HG03039 (cell line): ENCODE measurements around the gene SLC10A6.
"Not testable (repeated sequence)": the region's sequence is repeated elsewhere in the genome, so short reads cannot be mapped to it uniquely, and the experiment has no call there.

ENCODE experiments used
- ATAC-seq: cut with Tn5 transposase; IDR thresholded peaks from one replicate; pipeline ENCODE4 v1.9.1; 2021; ENCODE audit warnings: mild to moderate bottlenecking, moderate library complexity; ENCODE audit not compliant: unreplicated experiment

SLC10A6 gene

GRCh38 chr4:86848732-86849619 is at the start of gene SLC10A6:
TSS of gene SLC10A6 (minus strand) at chr4:86849384. CDS start at chr4:86849115, 269 bp downstream.
- ATAC-seq = no peak

- ATAC-seq = no peak
These were observed 49.4 kb upstream of the SLC10A6 start for GRCh38 chr4:86898562-86898961.

GRCh38 chr4:86896596-86896995 is 47.4 kb upstream of the SLC10A6 start:
- no peak for ATAC-seq

- no peak for ATAC-seq
These were observed 46.7 kb upstream of the SLC10A6 start for GRCh38 chr4:86895692-86896488.

- no peak for ATAC-seq
These were observed 45.3 kb upstream of the SLC10A6 start for GRCh38 chr4:86894455-86894854.

- ATAC-seq = no peak
These were observed 44.0 kb upstream of the SLC10A6 start for GRCh38 chr4:86893136-86893535.

- no peak for ATAC-seq
These were observed 43.4 kb upstream of the SLC10A6 start for GRCh38 chr4:86892636-86892960.

- ATAC-seq = no peak
These were observed 42.8 kb upstream of the SLC10A6 start, which contains the start of gene C4orf36 for GRCh38 chr4:86891762-86892635. TSS of gene C4orf36 (minus strand) at chr4:86892422. CDS start at chr4:86891520, 902 bp downstream.

GRCh38 chr4:86890790-86891189 is 41.6 kb upstream of the SLC10A6 start:
- ATAC-seq = no peak

GRCh38 chr4:86879641-86880040 is 30.5 kb upstream of the SLC10A6 start:
- ATAC-seq = no peak

- no peak for ATAC-seq
These were observed 29.5 kb upstream of the SLC10A6 start for GRCh38 chr4:86878640-86879039.

GRCh38 chr4:86876894-86877685 is 27.9 kb upstream of the SLC10A6 start:
- no peak for ATAC-seq

GRCh38 chr4:86875436-86875835 is 26.3 kb upstream of the SLC10A6 start:
- ATAC-seq = not testable (repeated sequence)

- no peak for ATAC-seq
These were observed 23.0 kb upstream of the SLC10A6 start for GRCh38 chr4:86872135-86872534.

GRCh38 chr4:86870442-86871069 is 21.4 kb upstream of the SLC10A6 start:
- ATAC-seq = no peak

- ATAC-seq = no peak
These were observed 8.3 kb upstream of the SLC10A6 start for GRCh38 chr4:86857341-86858052.

- ATAC-seq = no peak
These were observed 7.7 kb upstream of the SLC10A6 start for GRCh38 chr4:86856896-86857295.

GRCh38 chr4:86855572-86855971 is 6.4 kb upstream of the SLC10A6 start:
- ATAC-seq = no peak

- no peak for ATAC-seq
These were observed 4.0 kb upstream of the SLC10A6 start for GRCh38 chr4:86853209-86853608.
